Superior temporal gyrus (tissue), 1 donor: Measurements from ENCODE around the gene DUSP2.

ENCODE experiments used
- DNase-seq: peaks from one replicate; pipeline ENCODE4 v3.0.0-alpha.2; 2016; ENCODE audit errors: extremely low spot score

The DUSP2 gene

GRCh38 chr2:96114903-96115581 is 30.2 kb downstream of the DUSP2 start:
- DNase-seq, result no peak

- DNase-seq, result no peak
These were observed 30.7 kb downstream of the DUSP2 start for GRCh38 chr2:96114546-96114902.

- no peak for DNase-seq
These were observed 31.3 kb downstream of the DUSP2 start for GRCh38 chr2:96113951-96114350.

- no peak for DNase-seq
These were observed 31.9 kb downstream of the DUSP2 start for GRCh38 chr2:96113367-96113677.

GRCh38 chr2:96112501-96113366 is 32.5 kb downstream of the DUSP2 start:
- DNase-seq, result no peak

- no peak for DNase-seq
These were observed 33.3 kb downstream of the DUSP2 start for GRCh38 chr2:96111823-96112500.

GRCh38 chr2:96111257-96111640 is 34.0 kb downstream of the DUSP2 start:
- no peak for DNase-seq

GRCh38 chr2:96110621-96111256 is 34.5 kb downstream of the DUSP2 start:
- DNase-seq, result no peak

GRCh38 chr2:96109931-96110511 is 35.2 kb downstream of the DUSP2 start:
- DNase-seq, result no peak

- DNase-seq, result no peak
These were observed 35.9 kb downstream of the DUSP2 start for GRCh38 chr2:96109361-96109680.

- DNase-seq, result no peak
These were observed 36.5 kb downstream of the DUSP2 start for GRCh38 chr2:96108541-96109360.

- DNase-seq, result no peak
These were observed 37.1 kb downstream of the DUSP2 start for GRCh38 chr2:96108151-96108540.

GRCh38 chr2:96107708-96108065 is 37.6 kb downstream of the DUSP2 start:
- DNase-seq, result no peak

- no peak for DNase-seq
These were observed 38.1 kb downstream of the DUSP2 start for GRCh38 chr2:96106991-96107707.

GRCh38 chr2:96105994-96106715 is 39.1 kb downstream of the DUSP2 start:
- no peak for DNase-seq

- DNase-seq, result no peak
These were observed 39.9 kb downstream of the DUSP2 start for GRCh38 chr2:96105152-96105915.

- no peak for DNase-seq
These were observed 40.8 kb downstream of the DUSP2 start for GRCh38 chr2:96104487-96104861.

GRCh38 chr2:96103761-96104486 is 41.3 kb downstream of the DUSP2 start:
- DNase-seq, result no peak

GRCh38 chr2:96103187-96103601 is 42.0 kb downstream of the DUSP2 start:
- no peak for DNase-seq
